ENCODE measurements around the gene SRSF8.
A peak's percentile ranks its signal among the peaks of the same experiment; 100 is the strongest.

The SRSF8 gene

GRCh38 chr11:95070471-95070870 is 3.8 kb downstream of the SRSF8 start:
- no peak for DNase-seq

GRCh38 chr11:95072948-95073347 is 6.2 kb downstream of the SRSF8 start:
- DNase-seq: no peak

GRCh38 chr11:95074792-95075563 is 8.3 kb downstream of the SRSF8 start:
- DNase-seq: peak; percentile 74

- DNase-seq: peak; percentile 40
Measured at GRCh38 chr11:95076416-95076815, 9.7 kb downstream of the SRSF8 start.

GRCh38 chr11:95076981-95077380 is 10.3 kb downstream of the SRSF8 start:
- no peak for DNase-seq

GRCh38 chr11:95078526-95078925 is 11.8 kb downstream of the SRSF8 start:
- peak; percentile 22 for DNase-seq

DNA sequence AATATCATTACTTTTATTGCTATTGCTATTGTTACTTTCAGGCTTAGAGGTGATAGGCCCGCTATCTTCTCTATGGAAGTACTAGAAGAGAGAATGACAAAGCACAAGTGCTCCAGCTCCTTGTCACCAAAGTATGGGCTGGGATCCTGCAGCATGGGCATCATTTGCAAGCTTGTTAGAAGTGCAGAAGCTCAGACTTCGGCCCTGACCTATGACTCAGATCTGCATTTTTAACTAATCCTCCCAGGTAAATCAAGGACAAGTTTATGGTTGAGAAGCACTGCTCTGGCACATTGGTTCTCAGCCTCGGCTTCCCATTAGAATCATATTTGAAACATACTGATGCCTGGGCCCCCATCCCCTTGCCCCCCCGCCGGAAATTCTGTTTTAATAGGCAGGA is 14.3 kb downstream of the SRSF8 start:
- no peak for DNase-seq

- no peak for DNase-seq
Measured at GRCh38 chr11:95081412-95081811, 14.7 kb downstream of the SRSF8 start.

DNA sequence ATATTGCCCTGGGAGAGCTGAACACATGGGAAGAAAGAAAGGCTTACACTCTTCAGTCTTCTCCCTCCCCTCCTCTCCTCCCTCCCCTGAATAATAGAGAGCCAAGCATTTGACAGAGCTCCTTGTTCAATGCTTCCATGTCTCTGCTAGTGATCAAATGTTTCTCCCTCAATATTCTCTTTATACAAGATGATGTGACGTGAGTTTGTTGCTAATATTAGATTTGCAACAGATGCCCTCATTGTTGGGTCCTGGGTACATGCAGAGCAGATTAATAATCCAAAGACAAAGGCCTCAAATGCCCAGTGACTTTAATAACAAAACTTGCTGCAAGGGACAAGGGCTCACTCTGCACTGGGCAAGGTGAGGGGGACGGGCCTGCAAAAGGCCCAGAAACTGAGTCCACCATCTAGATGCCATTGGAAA is 15.9 kb downstream of the SRSF8 start:
- DNase-seq: no peak

GRCh38 chr11:95084509-95084908 is 17.8 kb downstream of the SRSF8 start:
- peak; percentile 23 for DNase-seq

DNA sequence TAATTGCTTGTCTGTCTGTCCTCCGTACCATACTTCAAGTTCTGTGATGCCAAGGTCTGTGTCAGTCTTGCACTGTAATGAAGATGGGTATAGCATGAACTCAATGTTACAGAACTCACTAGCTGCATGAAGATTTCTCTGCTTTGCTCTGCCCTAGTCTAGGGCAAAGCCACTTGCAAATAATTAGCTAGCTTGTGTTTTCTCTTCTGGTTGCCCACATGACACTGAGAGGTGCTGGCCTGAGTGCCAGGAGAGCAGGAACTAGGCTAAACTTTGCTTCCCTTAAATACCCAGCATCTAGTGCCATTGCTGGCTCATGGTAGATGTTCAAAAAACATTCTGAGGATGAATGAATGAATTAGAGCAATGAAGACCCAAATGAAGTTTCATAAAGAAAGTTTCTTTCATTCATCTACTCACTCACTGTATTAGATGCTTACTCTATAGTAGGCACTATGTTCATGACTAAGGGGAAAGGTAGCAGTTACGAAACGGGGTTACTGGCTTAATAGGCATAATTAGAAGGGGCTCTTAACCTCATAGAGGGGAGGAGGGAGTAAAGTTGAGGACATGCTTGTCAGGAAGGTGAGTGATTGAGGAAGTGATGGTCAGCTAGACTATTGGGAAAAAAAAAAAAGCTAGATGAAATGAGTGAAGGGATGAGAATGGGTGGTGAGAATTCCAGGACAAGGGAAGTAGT is 18.5 kb downstream of the SRSF8 start:
- no peak for DNase-seq

DNA sequence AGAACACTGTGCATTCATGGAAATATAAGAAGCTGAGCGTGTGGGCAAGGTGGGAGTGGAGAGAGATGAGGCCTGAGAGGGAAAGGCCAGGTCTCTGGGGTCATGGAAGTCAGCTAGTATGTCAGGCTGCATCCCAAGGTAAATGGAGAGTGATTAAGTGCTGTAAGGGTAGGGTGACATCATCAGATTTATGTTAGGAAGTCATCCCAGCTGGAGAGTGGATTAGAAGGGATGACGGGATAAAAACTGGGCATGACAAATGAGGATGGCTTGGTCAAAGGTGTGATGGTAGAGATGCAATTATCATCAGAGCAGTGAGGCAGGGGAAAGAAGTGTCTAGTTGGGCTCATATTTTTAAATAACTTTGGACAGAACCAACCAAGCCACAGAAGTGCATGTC is 19.4 kb downstream of the SRSF8 start:
- DNase-seq: peak; percentile 11

GRCh38 chr11:95086836-95087570 is 20.3 kb downstream of the SRSF8 start:
- DNase-seq: no peak

GRCh38 chr11:95088946-95089619 is 22.4 kb downstream of the SRSF8 start:
- no peak for DNase-seq

DNA sequence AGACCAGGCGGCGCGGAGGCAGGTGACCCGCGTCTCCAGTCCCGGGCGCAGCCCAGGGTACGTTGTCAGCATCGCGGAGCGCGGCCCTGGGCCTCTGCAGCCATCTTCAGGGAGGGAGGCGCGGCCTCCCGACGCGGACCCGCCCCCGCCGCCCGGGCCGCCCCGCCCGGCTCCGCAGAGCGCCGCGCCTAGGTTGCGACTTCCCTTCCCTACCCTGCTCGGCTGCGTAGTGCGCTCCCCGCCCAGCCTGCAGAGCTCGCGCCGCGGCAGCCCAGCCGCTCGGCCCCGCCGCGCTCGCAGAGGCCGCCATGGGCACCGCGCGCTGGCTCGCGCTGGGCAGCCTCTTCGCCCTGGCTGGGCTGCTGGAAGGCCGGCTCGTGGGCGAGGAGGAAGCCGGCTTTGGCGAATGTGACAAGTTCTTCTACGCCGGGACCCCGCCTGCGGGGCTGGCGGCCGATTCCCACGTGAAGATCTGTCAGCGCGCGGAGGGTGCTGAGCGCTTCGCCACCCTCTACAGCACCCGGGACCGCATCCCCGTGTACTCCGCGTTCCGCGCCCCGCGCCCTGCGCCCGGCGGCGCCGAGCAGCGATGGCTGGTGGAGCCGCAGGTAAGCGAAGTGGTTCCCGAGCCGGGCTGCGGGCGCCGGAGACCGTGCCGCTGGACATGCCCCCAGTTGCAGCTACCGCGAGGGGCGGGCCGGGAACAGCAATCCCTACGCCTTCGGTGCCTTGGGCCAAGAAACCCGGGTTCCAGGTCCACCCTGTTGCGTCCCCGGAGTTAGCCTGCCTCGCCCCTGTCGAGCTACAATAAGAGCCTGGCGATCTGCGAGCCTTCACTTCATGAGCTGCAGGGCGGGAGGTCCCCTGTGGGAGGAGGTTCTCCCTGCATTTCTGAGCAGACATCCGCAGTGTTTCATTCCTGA is 23.2 kb downstream of the SRSF8 start, which contains the start of gene ENDOD1:
Gene ENDOD1, plus strand, starts transcription at position 227 of the 923 bp plus-strand sequence. Its CDS starts 82 bp downstream, at position 309.
- peak; percentile 93 for DNase-seq

GRCh38 chr11:95091663-95092180 is 25.0 kb downstream of the SRSF8 start:
- DNase-seq: no peak

- peak; percentile 19 for DNase-seq
Measured at GRCh38 chr11:95092549-95093324, 26.0 kb downstream of the SRSF8 start.

- DNase-seq: peak; percentile 49
Measured at GRCh38 chr11:95093548-95093947, 26.8 kb downstream of the SRSF8 start.

- DNase-seq: peak; percentile 76
Measured at GRCh38 chr11:95095858-95096587, 29.3 kb downstream of the SRSF8 start.

DNA sequence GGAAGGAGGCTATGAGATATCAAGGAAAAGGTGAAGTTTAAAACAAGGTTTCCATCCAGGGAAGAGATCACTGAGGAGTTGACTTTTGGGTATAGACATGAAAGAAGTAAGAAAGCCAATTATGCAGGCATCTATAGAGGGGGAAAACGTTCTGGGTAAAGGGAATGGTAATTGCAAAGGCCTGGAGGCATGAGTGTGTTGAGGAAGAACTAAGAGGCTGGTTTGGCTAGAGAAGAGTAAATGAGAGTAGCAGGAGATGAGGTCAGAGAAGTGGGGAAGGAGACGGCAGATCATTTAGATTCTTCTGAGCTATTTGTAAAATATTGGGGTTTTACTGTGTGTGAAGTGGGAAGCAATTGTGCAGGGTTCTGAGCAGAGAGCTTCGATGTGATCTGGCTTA is 30.5 kb downstream of the SRSF8 start:
- DNase-seq: no peak

All from NCI-H69 (cell line).